RWPE2 (cell line): Measurements from ENCODE around the gene RABGAP1L.

ENCODE experiments used
- ATAC-seq: fragments of 200-7000 bp; cut with Tn5 transposase; 3 replicates; pipeline ENCODE4 v1.9.1; 2021; ENCODE audit warnings: low read depth
- DNase-seq: peaks from one replicate; pipeline ENCODE4 v3.0.0-alpha.2; 2020; ENCODE audit warnings: low spot score
- H3K27ac ChIP-seq: fragments of 450-650 bp; 2 replicates; pipeline ENCODE4 v1.5.1; 2017; ENCODE audit warnings: mild to moderate bottlenecking; ENCODE audit not compliant: poor library complexity, severe bottlenecking
- H3K27me3 ChIP-seq: fragments of 250-450 bp; sonication (Bioruptor Pico); 2 replicates; pipeline ENCODE4 v1.5.1; 2021; ENCODE audit warnings: mild to moderate bottlenecking, moderate library complexity; ENCODE audit not compliant: insufficient read depth, poor library complexity, severe bottlenecking
- H3K36me3 ChIP-seq: fragments of 250-450 bp; sonication (Bioruptor Pico); 2 replicates; pipeline ENCODE4 v1.5.1; 2020; ENCODE audit warnings: low read depth, mild to moderate bottlenecking, moderate library complexity
- H3K4me1 ChIP-seq: fragments of 250-450 bp; sonication (Bioruptor Pico); 2 replicates; pipeline ENCODE4 v1.5.1; 2021; ENCODE audit warnings: mild to moderate bottlenecking, moderate library complexity; ENCODE audit not compliant: insufficient read depth, poor library complexity, severe bottlenecking
- H3K4me3 ChIP-seq: fragments of 250-450 bp; sonication (Bioruptor Pico); 2 replicates; pipeline ENCODE4 v1.5.1; 2021; ENCODE audit warnings: mild to moderate bottlenecking, moderate library complexity; ENCODE audit not compliant: severe bottlenecking
- H3K9me3 ChIP-seq: fragments of 250-450 bp; sonication (Bioruptor Pico); 2 replicates; pipeline ENCODE4 v1.5.1; 2021; ENCODE audit warnings: mild to moderate bottlenecking, moderate library complexity; ENCODE audit not compliant: severe bottlenecking
- TF ChIP-seq, protein P1 (sequence below): fragments of 450-650 bp; IDR thresholded peaks from one replicate; pipeline ENCODE4 v1.5.1; 2017; ENCODE audit warnings: mild to moderate bottlenecking, moderate library complexity; ENCODE audit not compliant: poor library complexity, severe bottlenecking

RABGAP1L gene

DNA sequence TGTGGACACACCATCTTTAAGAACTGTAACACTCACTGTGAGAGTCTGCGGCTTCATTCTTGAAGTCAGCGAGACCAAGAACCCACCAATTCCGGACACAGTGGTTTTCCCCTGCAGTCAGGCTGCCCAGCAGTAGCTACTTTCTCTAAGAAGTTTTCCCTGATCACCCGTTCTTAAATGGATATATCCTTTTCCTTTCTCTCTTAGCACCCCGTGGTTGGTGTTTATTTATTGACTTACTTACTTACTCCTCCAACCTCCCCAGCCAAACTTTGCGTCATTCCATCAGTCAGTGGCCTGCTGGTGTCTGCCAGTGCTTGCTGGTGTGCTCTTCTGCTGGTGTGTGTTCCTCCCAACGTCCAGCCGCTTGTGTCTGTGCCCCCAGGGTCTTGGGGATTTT, 553.2 kb downstream of the RABGAP1L start:
- no peak overlapping the region for H3K4me3 ChIP-seq
- TF ChIP-seq, protein P1, sequence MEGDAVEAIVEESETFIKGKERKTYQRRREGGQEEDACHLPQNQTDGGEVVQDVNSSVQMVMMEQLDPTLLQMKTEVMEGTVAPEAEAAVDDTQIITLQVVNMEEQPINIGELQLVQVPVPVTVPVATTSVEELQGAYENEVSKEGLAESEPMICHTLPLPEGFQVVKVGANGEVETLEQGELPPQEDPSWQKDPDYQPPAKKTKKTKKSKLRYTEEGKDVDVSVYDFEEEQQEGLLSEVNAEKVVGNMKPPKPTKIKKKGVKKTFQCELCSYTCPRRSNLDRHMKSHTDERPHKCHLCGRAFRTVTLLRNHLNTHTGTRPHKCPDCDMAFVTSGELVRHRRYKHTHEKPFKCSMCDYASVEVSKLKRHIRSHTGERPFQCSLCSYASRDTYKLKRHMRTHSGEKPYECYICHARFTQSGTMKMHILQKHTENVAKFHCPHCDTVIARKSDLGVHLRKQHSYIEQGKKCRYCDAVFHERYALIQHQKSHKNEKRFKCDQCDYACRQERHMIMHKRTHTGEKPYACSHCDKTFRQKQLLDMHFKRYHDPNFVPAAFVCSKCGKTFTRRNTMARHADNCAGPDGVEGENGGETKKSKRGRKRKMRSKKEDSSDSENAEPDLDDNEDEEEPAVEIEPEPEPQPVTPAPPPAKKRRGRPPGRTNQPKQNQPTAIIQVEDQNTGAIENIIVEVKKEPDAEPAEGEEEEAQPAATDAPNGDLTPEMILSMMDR: no peak
- no peaks in the 10 kb centered on the region for H3K27me3 ChIP-seq
- H3K9me3 ChIP-seq: no peaks in the 10 kb centered on the region
- no peak overlapping the region for H3K27ac ChIP-seq
- ATAC-seq: no peak
- DNase-seq: no peak
- no peaks in the 10 kb centered on the region for H3K4me1 ChIP-seq
- H3K36me3 ChIP-seq: no peaks in the 10 kb centered on the region

- ATAC-seq: no peak
- no peaks in the 10 kb centered on the region for H3K36me3 ChIP-seq
- TF ChIP-seq, protein P1: no peak
Measured at GRCh38 chr1:174713796-174714195, 554.5 kb downstream of the RABGAP1L start.

DNA sequence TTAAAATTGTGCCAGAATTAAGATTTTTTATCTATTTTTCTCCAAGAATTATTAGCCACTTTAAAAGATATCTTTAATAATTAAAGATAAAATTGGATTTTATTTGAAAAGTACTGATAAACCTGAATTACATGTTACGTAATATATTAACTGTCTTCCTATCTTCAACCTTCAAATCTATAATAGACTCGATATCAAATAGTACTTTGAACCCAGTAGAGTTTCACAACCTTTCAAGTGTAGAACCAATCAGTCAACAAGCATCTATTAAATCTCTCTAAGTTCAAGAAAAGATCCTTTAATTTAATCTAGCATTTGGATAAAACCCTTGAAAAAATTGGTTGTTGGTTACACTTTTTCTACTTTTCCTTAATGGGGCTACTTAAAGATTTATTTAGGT, 559.9 kb downstream of the RABGAP1L start:
- H3K9me3 ChIP-seq: no peaks in the 10 kb centered on the region
- H3K36me3 ChIP-seq: no peaks in the 10 kb centered on the region
- H3K4me1 ChIP-seq: no peaks in the 10 kb centered on the region
- H3K4me3 ChIP-seq: no peak overlapping the region
- DNase-seq: no peak
- ATAC-seq: no peak
- H3K27me3 ChIP-seq: no peaks in the 10 kb centered on the region
- TF ChIP-seq, protein P1: no peak
- H3K27ac ChIP-seq: no peak overlapping the region

More at GRCh38 chr1:174713796-174714195, 554.5 kb downstream of the RABGAP1L start:
- Histone ChIP-seq H3K27ac (no peak overlapping the region), H3K4me1 (no peaks in the 10 kb centered on the region), H3K9me3 (no peaks in the 10 kb centered on the region), H3K27me3 (no peaks in the 10 kb centered on the region), H3K4me3 (no peak overlapping the region)
- no peak for DNase-seq

DNA sequence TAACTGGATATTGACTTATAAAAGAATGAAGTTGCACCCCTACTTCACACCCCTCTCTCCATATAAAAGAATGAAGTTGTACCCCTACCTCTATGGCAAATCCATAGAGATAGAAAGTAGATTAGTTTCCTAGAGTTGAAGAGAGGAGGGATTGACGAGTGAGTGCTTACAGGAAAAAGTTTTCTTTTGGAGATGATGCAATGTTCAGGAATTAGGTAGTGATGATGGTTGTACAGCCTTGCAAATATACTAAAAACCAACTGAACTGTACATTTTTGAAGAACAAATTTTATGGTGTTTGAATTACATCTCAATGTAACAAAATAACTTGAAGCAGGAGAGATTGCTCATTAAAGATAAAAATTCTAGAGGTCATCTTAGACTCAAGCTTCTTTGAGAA, 561.3 kb downstream of the RABGAP1L start:
- TF ChIP-seq, protein P1: no peak
- Histone ChIP-seq H3K4me1 (no peaks in the 10 kb centered on the region), H3K27ac (no peak overlapping the region), H3K4me3 (no peak overlapping the region), H3K36me3 (no peaks in the 10 kb centered on the region), H3K9me3 (no peaks in the 10 kb centered on the region), H3K27me3 (no peaks in the 10 kb centered on the region)
- ATAC-seq: no peak
- no peak for DNase-seq

GRCh38 chr1:174721246-174721645, 561.9 kb downstream of the RABGAP1L start:
- DNase-seq: no peak
- Histone ChIP-seq H3K4me1 (no peaks in the 10 kb centered on the region), H3K27ac (no peak overlapping the region), H3K9me3 (no peaks in the 10 kb centered on the region), H3K36me3 (no peaks in the 10 kb centered on the region), H3K27me3 (no peaks in the 10 kb centered on the region), H3K4me3 (no peak overlapping the region)
- TF ChIP-seq, protein P1: no peak
- ATAC-seq: no peak
